ENCODE data around the gene ZNF385B.

The ZNF385B gene

DNA sequence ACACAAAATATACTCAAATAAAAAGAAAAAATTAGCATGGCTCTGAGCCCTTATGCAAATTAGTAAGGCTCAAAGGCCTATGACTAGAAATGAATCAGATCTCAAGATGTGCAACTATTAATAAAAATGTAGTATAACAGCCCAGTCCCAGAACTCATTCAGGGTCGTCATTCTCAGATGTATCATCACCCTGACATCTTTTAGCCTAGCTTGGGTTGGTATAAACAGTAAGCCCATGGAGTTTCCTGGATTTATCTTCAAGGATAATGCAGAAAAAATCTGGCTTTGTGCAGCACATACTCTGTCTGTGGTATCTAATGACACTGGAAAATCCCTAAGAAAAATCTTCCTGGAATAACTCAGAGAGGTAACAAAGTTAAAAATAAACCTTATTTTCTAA, 239.3 kb downstream of the ZNF385B start:
- TF ChIP-seq, protein P1, sequence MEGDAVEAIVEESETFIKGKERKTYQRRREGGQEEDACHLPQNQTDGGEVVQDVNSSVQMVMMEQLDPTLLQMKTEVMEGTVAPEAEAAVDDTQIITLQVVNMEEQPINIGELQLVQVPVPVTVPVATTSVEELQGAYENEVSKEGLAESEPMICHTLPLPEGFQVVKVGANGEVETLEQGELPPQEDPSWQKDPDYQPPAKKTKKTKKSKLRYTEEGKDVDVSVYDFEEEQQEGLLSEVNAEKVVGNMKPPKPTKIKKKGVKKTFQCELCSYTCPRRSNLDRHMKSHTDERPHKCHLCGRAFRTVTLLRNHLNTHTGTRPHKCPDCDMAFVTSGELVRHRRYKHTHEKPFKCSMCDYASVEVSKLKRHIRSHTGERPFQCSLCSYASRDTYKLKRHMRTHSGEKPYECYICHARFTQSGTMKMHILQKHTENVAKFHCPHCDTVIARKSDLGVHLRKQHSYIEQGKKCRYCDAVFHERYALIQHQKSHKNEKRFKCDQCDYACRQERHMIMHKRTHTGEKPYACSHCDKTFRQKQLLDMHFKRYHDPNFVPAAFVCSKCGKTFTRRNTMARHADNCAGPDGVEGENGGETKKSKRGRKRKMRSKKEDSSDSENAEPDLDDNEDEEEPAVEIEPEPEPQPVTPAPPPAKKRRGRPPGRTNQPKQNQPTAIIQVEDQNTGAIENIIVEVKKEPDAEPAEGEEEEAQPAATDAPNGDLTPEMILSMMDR (IDR thresholded peaks at IDR 0.05; ENCODE audit: low read depth, low read length), result no peak
- DNase-seq (ENCODE audit: extremely low read depth, low read depth), result no peak

DNA sequence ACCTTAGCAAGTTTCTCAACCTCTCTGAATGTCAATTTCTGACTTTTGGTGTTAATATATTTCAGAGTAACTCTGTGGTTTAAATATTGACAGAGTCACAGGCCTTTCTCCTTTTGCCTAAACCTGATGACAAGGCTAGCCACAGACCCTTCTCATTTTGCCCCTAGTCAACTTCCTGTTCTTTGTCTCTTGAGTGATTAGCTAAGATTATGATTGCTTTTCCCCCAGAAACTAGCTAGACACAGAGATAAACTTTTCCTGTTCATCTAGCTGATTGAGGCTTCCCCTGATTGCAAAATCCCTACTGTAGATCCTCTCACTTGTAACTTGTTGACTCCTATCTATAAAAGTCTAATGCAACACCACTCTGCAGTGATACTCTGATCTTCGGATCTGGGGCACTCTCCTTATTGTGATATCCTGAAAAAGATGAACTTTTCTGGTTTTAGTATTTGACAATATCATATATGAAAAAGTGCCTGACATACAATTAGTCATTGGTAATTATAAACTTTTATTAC, 241.4 kb downstream of the ZNF385B start:
- TF ChIP-seq, protein P1 (IDR thresholded peaks at IDR 0.05; ENCODE audit: low read depth, low read length), result no peak

DNA sequence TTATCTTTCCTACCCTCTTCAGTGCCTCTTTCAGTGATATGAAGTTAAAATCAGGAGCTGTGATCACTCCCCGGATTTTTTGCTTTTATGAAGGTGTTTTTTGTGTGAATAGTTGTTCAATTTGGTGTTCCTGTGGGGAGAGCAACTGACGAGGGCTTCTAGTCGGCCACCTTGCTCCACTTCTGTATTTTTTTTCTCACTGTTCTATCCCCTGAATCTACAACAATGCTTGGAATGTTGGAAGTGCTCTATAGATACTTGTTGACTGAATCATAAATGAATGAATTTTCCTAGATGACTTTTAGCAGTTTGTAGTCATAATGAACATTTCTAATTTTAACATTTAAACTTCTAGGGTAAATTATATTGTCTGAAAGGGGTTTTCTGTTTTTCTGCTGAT, 247.3 kb downstream of the ZNF385B start:
- DNase-seq (ENCODE audit: extremely low read depth, low read depth), result no peak
- TF ChIP-seq, protein P1 (IDR thresholded peaks at IDR 0.05; ENCODE audit: low read depth, low read length), result no peak

More for the DNA sequence above, 241.4 kb downstream of the ZNF385B start:
- DNase-seq (ENCODE audit: extremely low read depth, low read depth), result no peak

DNA sequence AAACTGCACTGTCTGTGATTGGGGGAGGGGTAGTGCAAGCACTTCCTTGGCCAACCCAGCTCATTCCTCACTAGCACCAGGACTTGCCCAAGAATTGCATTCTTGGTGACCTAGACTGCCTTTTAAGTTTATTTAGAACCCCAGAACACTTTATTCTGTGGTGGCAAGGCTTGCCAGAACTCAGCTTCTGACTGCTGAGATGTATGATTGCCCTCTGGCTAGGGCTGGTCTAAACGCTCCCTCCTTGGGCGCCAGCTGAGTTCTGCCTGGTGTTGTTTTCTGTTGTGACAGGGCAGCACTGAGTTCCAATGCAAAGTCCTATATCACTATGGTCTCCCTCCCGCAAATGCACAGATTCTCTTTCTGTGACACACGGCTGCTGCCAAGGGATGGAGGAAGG, 247.7 kb downstream of the ZNF385B start:
- TF ChIP-seq, protein P1 (IDR thresholded peaks at IDR 0.05; ENCODE audit: low read depth, low read length), result peak; percentile 24
- no peak for DNase-seq (ENCODE audit: extremely low read depth, low read depth)

DNA sequence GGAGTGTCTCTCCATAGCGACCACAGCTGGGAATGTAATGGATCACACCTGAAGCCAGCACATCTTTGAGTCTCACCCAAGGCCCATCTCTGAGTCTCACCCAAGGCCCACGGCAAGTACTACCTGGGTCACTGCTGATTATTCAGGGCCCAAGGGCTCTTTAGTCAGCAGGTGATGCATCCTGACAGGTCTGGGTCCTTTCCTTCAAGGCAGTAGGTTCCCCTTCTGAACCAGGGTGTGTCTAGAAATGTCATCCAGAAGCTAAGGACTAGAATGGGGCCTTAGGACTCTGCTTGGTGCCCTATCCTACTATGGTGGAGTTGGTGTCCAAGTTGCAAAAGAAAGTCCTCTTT, 248.1 kb downstream of the ZNF385B start:
- no peak for DNase-seq (ENCODE audit: extremely low read depth, low read depth)
- TF ChIP-seq, protein P1 (IDR thresholded peaks at IDR 0.05; ENCODE audit: low read depth, low read length), result no peak

DNA sequence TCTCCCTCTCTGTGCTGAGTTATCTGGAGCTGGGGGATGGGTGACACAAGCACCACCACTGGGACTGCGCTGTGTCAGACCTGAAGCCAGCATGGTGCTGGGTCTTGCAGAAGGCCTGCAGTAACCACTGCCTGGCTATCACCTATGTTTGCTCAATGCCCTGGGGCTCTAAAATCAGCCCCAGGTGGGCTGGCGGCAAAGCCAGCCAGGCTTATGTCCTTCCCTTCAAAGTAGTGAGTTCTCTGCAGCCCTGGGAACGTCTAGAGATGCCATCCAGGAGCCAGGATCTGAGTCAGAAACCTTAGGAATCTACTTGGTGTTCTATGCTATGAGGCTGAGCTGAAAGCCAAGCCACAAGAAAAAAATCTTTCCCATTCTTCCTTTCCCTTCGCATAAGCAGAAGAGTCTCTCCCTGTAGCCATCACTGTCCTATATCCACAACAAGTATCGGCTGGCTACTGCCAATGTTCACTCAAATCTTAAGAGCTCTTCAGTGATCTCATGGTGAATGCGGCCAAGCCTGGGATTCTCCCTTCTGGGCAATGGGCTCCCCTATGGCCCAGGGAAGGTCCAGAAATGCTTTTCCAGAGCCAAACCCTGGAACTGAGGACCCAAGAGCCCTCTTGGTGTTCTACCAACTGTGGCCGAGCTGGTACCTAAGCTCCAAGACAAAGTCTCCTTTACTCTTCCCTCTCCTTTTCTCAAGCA, 248.7 kb downstream of the ZNF385B start:
- TF ChIP-seq, protein P1 (IDR thresholded peaks at IDR 0.05; ENCODE audit: low read depth, low read length), result no peak
- DNase-seq (ENCODE audit: extremely low read depth, low read depth), result no peak

DNA sequence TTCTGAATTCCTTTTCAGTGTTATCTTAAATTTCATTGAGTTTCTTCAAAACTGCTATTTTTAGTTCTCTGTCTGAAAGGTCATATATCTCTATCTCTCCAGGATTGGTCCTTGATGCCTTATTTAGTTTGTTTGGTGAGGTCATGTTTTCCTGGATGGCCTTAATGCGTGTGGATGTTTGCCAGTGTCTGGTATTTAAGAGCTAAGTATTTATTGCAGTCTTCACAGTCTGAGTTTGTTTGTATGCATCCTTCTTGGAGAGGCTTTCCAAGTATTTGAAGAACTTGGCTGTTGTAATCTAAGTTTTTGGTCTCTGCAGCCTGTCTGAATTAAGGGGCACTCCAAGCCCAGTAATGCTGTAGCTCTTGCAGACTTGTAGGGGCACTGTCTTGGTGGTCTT, 249.3 kb downstream of the ZNF385B start:
- peak; percentile 61 for DNase-seq (ENCODE audit: extremely low read depth, low read depth)
- TF ChIP-seq, protein P1 (IDR thresholded peaks at IDR 0.05; ENCODE audit: low read depth, low read length), result no peak
